Measurements from ENCODE around the gene JAK1.

Gene JAK1

DNA sequence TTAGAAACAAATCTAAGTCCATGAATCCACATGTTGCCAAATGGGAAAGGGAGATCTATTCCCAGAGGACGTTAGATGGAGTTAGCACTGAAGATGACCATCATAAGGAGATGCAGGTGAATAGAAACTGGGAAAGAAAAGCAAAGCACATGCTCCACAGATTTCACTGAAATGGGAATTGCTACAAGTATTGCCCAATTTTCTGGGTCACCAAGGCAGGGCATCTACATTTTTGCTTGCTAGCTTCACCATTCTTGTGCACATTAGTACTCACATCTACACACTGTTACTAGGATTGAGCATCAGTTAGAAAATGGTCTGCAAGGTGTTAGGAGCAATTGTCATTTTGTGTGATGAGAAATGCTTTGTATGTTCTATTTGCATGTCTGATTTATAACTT lies 99.1 kb downstream of the JAK1 start:
- Mint-ChIP-seq H3K4me3 (no peak overlapping the region), H3K27ac (no peak overlapping the region), H3K9me3 (no peaks in the 10 kb centered on the region), H3K36me3 (ENCODE audit: low read depth) (peaks cover 71% of the 10 kb centered on the region), H3K4me1 (no peaks in the 10 kb centered on the region), H3K27me3 (ENCODE audit: low read depth) (no peaks in the 10 kb centered on the region)
- TF ChIP-seq, protein P1, sequence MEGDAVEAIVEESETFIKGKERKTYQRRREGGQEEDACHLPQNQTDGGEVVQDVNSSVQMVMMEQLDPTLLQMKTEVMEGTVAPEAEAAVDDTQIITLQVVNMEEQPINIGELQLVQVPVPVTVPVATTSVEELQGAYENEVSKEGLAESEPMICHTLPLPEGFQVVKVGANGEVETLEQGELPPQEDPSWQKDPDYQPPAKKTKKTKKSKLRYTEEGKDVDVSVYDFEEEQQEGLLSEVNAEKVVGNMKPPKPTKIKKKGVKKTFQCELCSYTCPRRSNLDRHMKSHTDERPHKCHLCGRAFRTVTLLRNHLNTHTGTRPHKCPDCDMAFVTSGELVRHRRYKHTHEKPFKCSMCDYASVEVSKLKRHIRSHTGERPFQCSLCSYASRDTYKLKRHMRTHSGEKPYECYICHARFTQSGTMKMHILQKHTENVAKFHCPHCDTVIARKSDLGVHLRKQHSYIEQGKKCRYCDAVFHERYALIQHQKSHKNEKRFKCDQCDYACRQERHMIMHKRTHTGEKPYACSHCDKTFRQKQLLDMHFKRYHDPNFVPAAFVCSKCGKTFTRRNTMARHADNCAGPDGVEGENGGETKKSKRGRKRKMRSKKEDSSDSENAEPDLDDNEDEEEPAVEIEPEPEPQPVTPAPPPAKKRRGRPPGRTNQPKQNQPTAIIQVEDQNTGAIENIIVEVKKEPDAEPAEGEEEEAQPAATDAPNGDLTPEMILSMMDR (IDR thresholded peaks at IDR 0.05; ENCODE audit: unreplicated experiment in 3 of 3): no peak

DNA sequence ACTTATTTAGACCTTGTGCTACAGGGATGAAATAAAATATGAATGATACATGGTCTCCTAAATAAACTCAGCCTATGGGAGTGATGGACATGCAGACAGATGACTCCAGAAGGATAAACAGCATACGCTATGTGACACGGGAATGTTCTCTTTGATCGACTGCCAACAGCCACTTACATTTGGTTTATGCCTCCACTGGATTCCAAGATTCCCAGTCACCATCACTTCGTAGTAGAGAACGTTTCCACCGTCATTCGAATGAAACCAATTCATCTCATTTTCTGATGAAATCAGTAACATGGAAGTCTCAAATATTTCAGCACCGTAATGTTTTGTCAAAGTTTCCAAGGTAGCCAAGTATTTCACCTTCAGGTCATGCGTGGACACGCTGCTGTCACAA lies 99.7 kb downstream of the JAK1 start:
- Mint-ChIP-seq H3K4me3 (no peak overlapping the region), H3K27me3 (ENCODE audit: low read depth) (no peaks in the 10 kb centered on the region), H3K27ac (no peak overlapping the region), H3K36me3 (ENCODE audit: low read depth) (peaks cover 68% of the 10 kb centered on the region), H3K4me1 (no peaks in the 10 kb centered on the region), H3K9me3 (no peaks in the 10 kb centered on the region)
- TF ChIP-seq, protein P1 (IDR thresholded peaks at IDR 0.05; ENCODE audit: unreplicated experiment in 3 of 3): no peak

DNA sequence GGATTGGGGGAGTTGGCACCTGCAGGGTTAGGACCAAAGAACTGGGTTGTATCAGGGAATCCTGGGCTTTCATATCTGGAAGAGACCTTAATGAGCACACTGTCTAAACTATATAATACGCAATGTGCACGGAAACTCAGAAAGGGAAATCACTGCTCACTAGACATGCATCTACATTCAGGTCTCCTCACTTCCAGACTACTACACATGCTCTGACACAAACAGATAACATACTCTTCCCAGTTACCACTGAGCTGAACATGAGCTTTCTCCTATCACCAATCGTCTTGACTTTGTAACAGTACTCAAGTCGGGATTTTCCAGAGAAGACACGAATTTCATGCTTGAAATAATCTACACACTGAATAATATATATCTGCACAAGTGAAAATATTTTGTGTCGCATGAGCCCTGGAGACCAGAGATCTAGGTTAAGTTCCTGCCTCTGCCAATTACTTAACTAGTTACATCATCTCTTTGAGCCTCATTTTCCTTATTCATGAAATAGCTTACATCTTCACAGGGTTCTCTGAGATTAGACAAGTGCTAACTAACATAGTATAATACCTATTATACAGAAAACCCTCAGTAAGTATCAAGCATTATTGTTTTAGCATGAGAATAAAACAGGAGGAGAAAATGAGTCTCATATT lies 101.1 kb downstream of the JAK1 start:
- Mint-ChIP-seq H3K27me3 (ENCODE audit: low read depth) (no peaks in the 10 kb centered on the region), H3K4me3 (no peak overlapping the region), H3K36me3 (ENCODE audit: low read depth) (peaks cover 65% of the 10 kb centered on the region), H3K4me1 (no peaks in the 10 kb centered on the region), H3K9me3 (no peaks in the 10 kb centered on the region), H3K27ac (no peak overlapping the region)
- TF ChIP-seq, protein P1 (IDR thresholded peaks at IDR 0.05; ENCODE audit: unreplicated experiment in 3 of 3): no peak

DNA sequence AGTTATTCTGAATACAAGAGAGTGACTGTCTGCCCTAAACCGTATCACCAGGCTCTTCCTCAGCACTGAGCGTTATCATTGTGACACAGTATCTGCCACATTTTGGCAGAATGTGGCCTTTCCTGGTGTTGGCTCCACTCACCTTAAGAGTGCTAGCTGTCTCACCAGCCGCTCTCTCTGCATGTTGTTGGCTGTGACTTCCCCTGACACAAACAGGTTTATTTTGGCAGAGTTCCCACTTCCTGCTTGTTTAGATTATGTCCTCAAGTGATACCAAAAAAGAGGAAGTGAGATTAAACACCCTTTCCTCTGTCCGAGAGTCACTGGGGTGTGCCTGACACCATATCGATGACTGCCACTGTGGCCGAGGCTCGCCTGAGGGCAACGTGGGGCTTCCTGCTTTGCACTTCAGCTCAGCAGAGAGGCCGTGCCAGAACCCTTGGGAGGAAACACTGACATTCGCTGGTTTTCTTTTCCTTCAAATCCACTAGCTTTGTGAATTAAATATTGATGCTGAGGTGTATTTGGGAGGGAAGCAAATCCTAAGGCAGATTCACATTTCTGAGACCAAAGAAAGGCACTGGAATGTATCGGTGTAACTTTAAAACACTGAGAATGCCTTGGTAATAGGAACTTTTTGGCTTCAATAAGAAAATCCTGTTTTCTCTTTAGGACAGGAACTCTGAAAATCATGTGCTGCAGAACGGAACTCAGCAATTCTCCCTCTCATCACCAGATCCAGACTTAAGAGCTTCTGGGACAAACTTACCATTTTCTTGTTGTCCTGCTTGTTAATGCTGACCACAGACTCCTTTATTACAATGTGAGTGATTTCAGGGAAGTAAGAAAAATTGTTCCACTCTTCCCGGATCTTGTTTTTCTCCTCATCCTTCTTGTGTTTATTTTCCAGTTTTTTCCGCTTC lies 102.1 kb downstream of the JAK1 start:
- Mint-ChIP-seq H3K27ac (no peak overlapping the region), H3K27me3 (ENCODE audit: low read depth) (no peaks in the 10 kb centered on the region), H3K36me3 (ENCODE audit: low read depth) (peaks cover 70% of the 10 kb centered on the region), H3K4me3 (no peak overlapping the region), H3K9me3 (no peaks in the 10 kb centered on the region), H3K4me1 (no peaks in the 10 kb centered on the region)
- TF ChIP-seq, protein P1 (IDR thresholded peaks at IDR 0.05; ENCODE audit: unreplicated experiment in 3 of 3): no peak

DNA sequence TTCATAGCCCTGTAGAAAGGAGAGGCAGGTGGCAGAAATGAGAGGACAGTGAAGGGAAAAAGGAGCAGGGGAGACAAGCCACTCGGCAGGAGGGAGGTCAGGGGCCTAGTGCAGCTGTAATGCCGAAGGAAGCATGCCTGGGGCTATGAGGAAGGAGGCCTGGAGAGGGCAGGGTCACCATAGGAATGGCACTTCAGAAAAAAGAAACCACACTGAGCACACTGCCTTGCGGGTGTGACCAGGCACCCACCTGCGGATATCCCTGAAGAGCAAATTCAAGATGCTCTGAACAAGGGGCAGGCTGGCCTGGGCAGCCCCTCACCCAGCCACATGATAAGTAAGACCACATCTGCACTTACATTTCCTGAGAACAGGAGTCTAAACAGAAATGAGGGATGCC lies 104.7 kb downstream of the JAK1 start:
- no peak overlapping the region for H3K27ac Mint-ChIP-seq
- no peaks in the 10 kb centered on the region for H3K4me1 Mint-ChIP-seq
- TF ChIP-seq, protein P1 (IDR thresholded peaks at IDR 0.05; ENCODE audit: unreplicated experiment in 3 of 3): peak; percentile 13 to 42 (median 14)
- no peak overlapping the region for H3K4me3 Mint-ChIP-seq
- H3K27me3 Mint-ChIP-seq (ENCODE audit: low read depth): no peaks in the 10 kb centered on the region
- peaks cover 70% of the 10 kb centered on the region for H3K36me3 Mint-ChIP-seq (ENCODE audit: low read depth)
- H3K9me3 Mint-ChIP-seq: no peaks in the 10 kb centered on the region
